B cell (primary cell): Measurements from ENCODE around the gene PODN.

Experiments
- CTCF ChIP-seq: fragments of 200-600 bp; IDR thresholded peaks from one replicate; pipeline ENCODE4 v1.8.0; 2022; ENCODE audit warnings: antibody characterized with exemption, mild to moderate bottlenecking
- EZH2 ChIP-seq: IDR thresholded peaks from 2 replicates; pipeline ENCODE4 v1.6.1; 2012; ENCODE audit warnings: borderline replicate concordance, low read depth, mild to moderate bottlenecking, moderate library complexity, low read length; ENCODE audit not compliant: insufficient read depth, poor library complexity, severe bottlenecking

- no peak for TF ChIP-seq CTCF
- no peak for TF ChIP-seq EZH2
Measured at GRCh38 chr1:53025034-53025768, 36.8 kb upstream of the PODN start.
